ENCODE data around the gene PHF14. TPM values are rescaled to one million over a fixed set of nuclear protein-coding genes. Genes with fewer than 3 reads are reported as not detected.

PHF14 gene
- total RNA-seq, 1 experiment from 2014 or later: 50.8 TPM

DNA sequence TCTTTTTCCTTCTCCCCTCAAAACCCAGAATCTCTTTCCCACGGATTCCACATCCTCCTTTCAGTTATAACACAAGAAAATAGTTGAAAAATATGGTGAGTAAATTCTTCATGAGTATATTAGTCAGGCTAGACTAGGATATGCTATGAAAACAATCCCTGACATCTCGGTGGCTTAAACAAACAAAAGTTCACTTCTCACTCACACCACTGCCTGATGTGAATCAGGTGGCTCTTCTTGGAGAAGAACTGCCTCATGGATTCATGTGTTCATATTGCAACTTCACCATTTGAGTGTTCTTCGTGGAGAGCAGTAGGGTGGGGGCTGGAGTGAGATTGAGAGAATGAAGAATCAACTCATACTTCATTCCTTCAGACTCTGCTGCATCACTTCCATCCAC is 204.1 kb downstream of the PHF14 start:
- H2BK120ac ChIP-seq (ENCODE audit: low read depth, low read length, poor library complexity, severe bottlenecking): no peak overlapping the region
- peaks cover 7 to 8% of the 10 kb centered on the region in 2 experiments for H3K9me3 Mint-ChIP-seq
- no peak overlapping the region for H2AFZ ChIP-seq (ENCODE audit: low read length)
- no peaks in the 10 kb centered on the region; a peak in 1 of 7 replicates for H3K36me3 Mint-ChIP-seq (ENCODE audit: insufficient read depth in 1 of 3, low read depth in 3 of 3)
- no peak overlapping the region for H3T11ph ChIP-seq (ENCODE audit: low read length)
- no peak overlapping the region for H3K18ac ChIP-seq (ENCODE audit: insufficient read length, low read depth, low read length)
- H2BK5ac ChIP-seq (ENCODE audit: insufficient read length, low read length): no peak overlapping the region
- H3K4ac ChIP-seq (ENCODE audit: low read depth, low read length): no peak overlapping the region
- H4K8ac ChIP-seq (replicated peaks; ENCODE audit: insufficient read length, low read depth, low read length): no peak overlapping the region
- no peak overlapping the region for H2BK12ac ChIP-seq (ENCODE audit: insufficient read length, low read depth, low read length)
- H3K27ac ChIP-seq (ENCODE audit: insufficient read length, low read depth, low read length): no peak overlapping the region
- no peak overlapping the region for H2BK20ac ChIP-seq (ENCODE audit: low read depth, low read length, poor library complexity, severe bottlenecking)
- no peak for TF ChIP-seq CTCF (conservative IDR thresholded peaks at IDR 0.05)
- no peaks in the 10 kb centered on the region for H3K4me1 Mint-ChIP-seq
- no peaks in the 10 kb centered on the region for H4K20me1 ChIP-seq (ENCODE audit: control insufficient read depth, insufficient read depth, insufficient read length)
- no peak overlapping the region for H4K5ac ChIP-seq (ENCODE audit: insufficient read length, low read depth, low read length)
- H3K9ac ChIP-seq (ENCODE audit: extremely low read depth, insufficient read length, low read length): no peak overlapping the region
- DNase-seq: no peak
- no peak overlapping the region for H3K56ac ChIP-seq (ENCODE audit: insufficient read length, low read depth, low read length)
- no peak overlapping the region for H4K91ac ChIP-seq (ENCODE audit: insufficient read length, low read depth, low read length)
- H3K23me2 ChIP-seq (ENCODE audit: insufficient read length, low read depth, low read length, poor library complexity, severe bottlenecking): no peaks in the 10 kb centered on the region
- H3K4me1 ChIP-seq (ENCODE audit: insufficient read depth, low read length): no peaks in the 10 kb centered on the region
- H2AK5ac ChIP-seq (ENCODE audit: insufficient read length, low read length): no peak overlapping the region
- no peak overlapping the region for H3K4me3 Mint-ChIP-seq
- H3K9me3 ChIP-seq (ENCODE audit: control insufficient read depth, low read depth, low read length): no peaks in the 10 kb centered on the region
- H3K14ac ChIP-seq (ENCODE audit: insufficient read depth, low read length): no peak overlapping the region
- peaks cover 40% of the 10 kb centered on the region for H3K27me3 Mint-ChIP-seq (ENCODE audit: low read depth)
- 100% methylated on average over 1 of the region's 3 CpGs for WGBS (ENCODE audit: extremely low coverage, insufficient read length, low lambda C conversion rate)
- no peaks in the 10 kb centered on the region for H3K79me1 ChIP-seq (ENCODE audit: insufficient read depth, low read depth, low read length, poor library complexity, severe bottlenecking)
- H2BK15ac ChIP-seq (ENCODE audit: low read depth, low read length): no peak overlapping the region
- peaks cover 3% of the 10 kb centered on the region for H3K27me3 ChIP-seq (ENCODE audit: insufficient read depth, low read length)
- H3K4me2 ChIP-seq (ENCODE audit: insufficient read depth, insufficient read length, low read length): no peak overlapping the region
- no peaks in the 10 kb centered on the region for H3K79me2 ChIP-seq (ENCODE audit: insufficient read depth, low read length)
- no peak overlapping the region for H3K27ac Mint-ChIP-seq
- no peak overlapping the region for H3K23ac ChIP-seq (ENCODE audit: insufficient read length, low read depth, low read length)

Data from H9 (cell line).